HepG2 (cell line): ENCODE measurements around the gene SH2D7. TPM values are rescaled to one million over a fixed set of nuclear protein-coding genes. Genes with fewer than 3 reads are reported as not detected.

Experiments
- CBX2 ChIP-seq, 2 experiments: fragments of 200-600 bp in 1 of 2; sonication (generic); formaldehyde crosslinking in 1 of 2; IDR thresholded peaks; 2 replicates each; pipeline versions ENCODE4 v1.7.0 to v1.8.1; 2018 to 2022; ENCODE audit warnings: low read depth in 2 of 2, low read length in 1 of 2, mild to moderate bottlenecking in 1 of 2, missing genetic modification reagents in 1 of 2
- CENPX ChIP-seq: sonication (generic); formaldehyde crosslinking; IDR thresholded peaks from 2 replicates; pipeline ENCODE4 v1.9.0; 2021; ENCODE audit warnings: mild to moderate bottlenecking, missing genetic modification reagents, moderate library complexity
- ESRRA ChIP-seq: sonication (generic); formaldehyde crosslinking; IDR thresholded peaks from 2 replicates; pipeline ENCODE4 v1.5.1; 2020; ENCODE audit warnings: mild to moderate bottlenecking, low read depth, missing genetic modification reagents
- HNRNPH1 ChIP-seq: fragments of 200-400 bp; formaldehyde crosslinking; optimal IDR thresholded peaks from 2 replicates; pipeline ENCODE3; 2017; ENCODE audit warnings: mild to moderate bottlenecking, low read depth, low read length
- MTF2 ChIP-seq: sonication (generic); formaldehyde crosslinking; IDR thresholded peaks from 2 replicates; pipeline ENCODE4 v1.5.0; 2020; ENCODE audit warnings: missing genetic modification reagents, borderline replicate concordance
- MXD3 ChIP-seq: IDR thresholded peaks from 2 replicates; pipeline ENCODE4 v1.6.1; 2016; ENCODE audit warnings: mild to moderate bottlenecking, missing biosample characterization, missing genetic modification reagents
- NFIC ChIP-seq: IDR thresholded peaks from 2 replicates; pipeline ENCODE4 v1.6.1; 2012; ENCODE audit warnings: mild to moderate bottlenecking, low read length, inconsistent platforms
- PATZ1 ChIP-seq: sonication (generic); formaldehyde crosslinking; IDR thresholded peaks from 2 replicates; pipeline ENCODE4 v1.4.0; 2020; ENCODE audit warnings: missing genetic modification reagents
- SIX4 ChIP-seq: sonication (generic); formaldehyde crosslinking; IDR thresholded peaks from 2 replicates; pipeline ENCODE4 v1.4.0; 2020; ENCODE audit warnings: missing genetic modification reagents
- SOX6 ChIP-seq, 2 experiments: fragments of 450-650 bp in 1 of 2; sonication (generic) in 1 of 2; formaldehyde crosslinking in 1 of 2; IDR thresholded peaks; 2 replicates each; pipeline versions ENCODE4 v1.4.0 to v1.6.1; 2017 to 2020; ENCODE audit warnings: antibody characterized with exemption in 1 of 2, mild to moderate bottlenecking in 1 of 2, missing genetic modification reagents in 1 of 2
- SYNCRIP ChIP-seq: fragments of 200-400 bp; formaldehyde crosslinking; IDR thresholded peaks from 2 replicates; pipeline ENCODE4 v1.6.1; 2018; ENCODE audit warnings: mild to moderate bottlenecking, low read depth, low read length; ENCODE audit not compliant: insufficient read depth
- ZGPAT ChIP-seq: IDR thresholded peaks from 2 replicates; pipeline ENCODE4 v1.6.1; 2016; ENCODE audit warnings: mild to moderate bottlenecking
- ZNF317 ChIP-seq: sonication (generic); formaldehyde crosslinking; IDR thresholded peaks from 2 replicates; pipeline ENCODE4 v1.5.0; 2020; ENCODE audit warnings: mild to moderate bottlenecking, missing genetic modification reagents
- ZNF362 ChIP-seq: sonication (generic); formaldehyde crosslinking; IDR thresholded peaks from 2 replicates; pipeline ENCODE4 v1.4.0; 2020; ENCODE audit warnings: missing genetic modification reagents, mild to moderate bottlenecking, borderline replicate concordance
- ZNF530 ChIP-seq: sonication (generic); formaldehyde crosslinking; IDR thresholded peaks from 2 replicates; pipeline ENCODE4 v1.5.0; 2020; ENCODE audit warnings: low read depth, mild to moderate bottlenecking, missing genetic modification reagents
- ZNF547 ChIP-seq: sonication (generic); formaldehyde crosslinking; IDR thresholded peaks from 2 replicates; pipeline ENCODE4 v1.5.1; 2020; ENCODE audit warnings: mild to moderate bottlenecking, missing genetic modification reagents
- ZNF879 ChIP-seq: sonication (generic); formaldehyde crosslinking; IDR thresholded peaks from 2 replicates; pipeline ENCODE4 v1.8.1; 2023; ENCODE audit warnings: missing genetic modification reagents
- ZSCAN12 ChIP-seq: sonication (generic); formaldehyde crosslinking; IDR thresholded peaks from 2 replicates; pipeline ENCODE4 v1.9.0; 2021; ENCODE audit warnings: mild to moderate bottlenecking, missing genetic modification reagents
- polyA plus RNA-seq, 8 experiments: library from polyadenylated mRNA; depleted of rRNA in 3 of 8; stranded (reverse) in 7 of 8; unstranded in 1 of 8; fragments of >200 nt; fragmentation: Illumina TruSeq in 4 of 8; extraction: Trizol in 4 of 8; gene quantifications; 2 replicates each; pipeline versions ENCODE4 v1.2.1 to v1.2.3, GENCODE V29; 2011 to 2016; ENCODE audit warnings: low read depth in 4 of 8, missing spikeins in 1 of 8, mixed read lengths in 1 of 8; ENCODE audit not compliant: insufficient read depth in 1 of 8
- total RNA-seq, 5 experiments: library from RNA; depleted of rRNA; stranded (reverse); fragments of >200 nt; fragmentation: Illumina TruSeq; extraction: Trizol; gene quantifications; 2 replicates each; pipeline ENCODE4 v1.2.3, GENCODE V29; 2016; ENCODE audit warnings: low read depth in 1 of 5
- TF ChIP-seq, protein P1 (sequence below): IDR thresholded peaks from 2 replicates; pipeline ENCODE4 v1.6.1; 2012; ENCODE audit warnings: low read length, improper control_type of control experiment
- TF ChIP-seq, protein P2 (sequence below): sonication (generic); formaldehyde crosslinking; IDR thresholded peaks from 2 replicates; pipeline ENCODE4 v1.4.0; 2020; ENCODE audit warnings: missing genetic modification reagents

Gene SH2D7
- total and polyA plus RNA-seq, 2 of the 13 experiments (the other 11 are each of a cell fraction or from before 2014, with no cell fraction given) = not detected

GRCh38 chr15:78108300-78109084 is 16.1 kb downstream of the SH2D7 start (continued):
- TF ChIP-seq, protein P1, sequence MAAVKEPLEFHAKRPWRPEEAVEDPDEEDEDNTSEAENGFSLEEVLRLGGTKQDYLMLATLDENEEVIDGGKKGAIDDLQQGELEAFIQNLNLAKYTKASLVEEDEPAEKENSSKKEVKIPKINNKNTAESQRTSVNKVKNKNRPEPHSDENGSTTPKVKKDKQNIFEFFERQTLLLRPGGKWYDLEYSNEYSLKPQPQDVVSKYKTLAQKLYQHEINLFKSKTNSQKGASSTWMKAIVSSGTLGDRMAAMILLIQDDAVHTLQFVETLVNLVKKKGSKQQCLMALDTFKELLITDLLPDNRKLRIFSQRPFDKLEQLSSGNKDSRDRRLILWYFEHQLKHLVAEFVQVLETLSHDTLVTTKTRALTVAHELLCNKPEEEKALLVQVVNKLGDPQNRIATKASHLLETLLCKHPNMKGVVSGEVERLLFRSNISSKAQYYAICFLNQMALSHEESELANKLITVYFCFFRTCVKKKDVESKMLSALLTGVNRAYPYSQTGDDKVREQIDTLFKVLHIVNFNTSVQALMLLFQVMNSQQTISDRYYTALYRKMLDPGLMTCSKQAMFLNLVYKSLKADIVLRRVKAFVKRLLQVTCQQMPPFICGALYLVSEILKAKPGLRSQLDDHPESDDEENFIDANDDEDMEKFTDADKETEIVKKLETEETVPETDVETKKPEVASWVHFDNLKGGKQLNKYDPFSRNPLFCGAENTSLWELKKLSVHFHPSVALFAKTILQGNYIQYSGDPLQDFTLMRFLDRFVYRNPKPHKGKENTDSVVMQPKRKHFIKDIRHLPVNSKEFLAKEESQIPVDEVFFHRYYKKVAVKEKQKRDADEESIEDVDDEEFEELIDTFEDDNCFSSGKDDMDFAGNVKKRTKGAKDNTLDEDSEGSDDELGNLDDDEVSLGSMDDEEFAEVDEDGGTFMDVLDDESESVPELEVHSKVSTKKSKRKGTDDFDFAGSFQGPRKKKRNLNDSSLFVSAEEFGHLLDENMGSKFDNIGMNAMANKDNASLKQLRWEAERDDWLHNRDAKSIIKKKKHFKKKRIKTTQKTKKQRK = no peak
- TF ChIP-seq ZGPAT (CRISPR knock-in tag) (no peak), HNRNPH1 (no peak), ZNF317 (CRISPR knock-in tag) (no peak), ZNF362 (CRISPR knock-in tag) (no peak), NFIC (no peak), SIX4 (no peak), ESRRA (no peak), ZNF879 (no peak), ZNF530 (CRISPR knock-in tag) (no peak), CENPX (CRISPR knock-in tag) (no peak), PATZ1 (peak; percentile 70), ZNF547 (CRISPR knock-in tag) (no peak), SYNCRIP (no peak), SOX6 (IDR thresholded peaks at IDR 0.05) (no peak), SOX6 (CRISPR knock-in tag; IDR thresholded peaks at IDR 0.05) (no peak; the same call in 1 of the 2 replicates), CBX2 (IDR thresholded peaks at IDR 0.05; ENCODE audit: low read depth, low read length) (no peak), CBX2 (CRISPR knock-in tag; IDR thresholded peaks at IDR 0.05; ENCODE audit: low read depth) (no peak), MXD3 (no peak), MTF2 (no peak), ZSCAN12 (CRISPR knock-in tag) (no peak)
- TF ChIP-seq, protein P2, sequence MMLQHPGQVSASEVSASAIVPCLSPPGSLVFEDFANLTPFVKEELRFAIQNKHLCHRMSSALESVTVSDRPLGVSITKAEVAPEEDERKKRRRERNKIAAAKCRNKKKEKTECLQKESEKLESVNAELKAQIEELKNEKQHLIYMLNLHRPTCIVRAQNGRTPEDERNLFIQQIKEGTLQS (CRISPR knock-in tag) = no peak
